Measurements from ENCODE around the gene KCNE1.
A peak's percentile ranks its signal among the peaks of the same experiment; 100 is the strongest.

The KCNE1 gene

GRCh38 chr21:34520281-34520680 lies 8.3 kb upstream of the KCNE1 start:
- Histone ChIP-seq H3K36me3 (replicated peaks) (peaks cover 53% of the 10 kb centered on the region), H3K4me3 (ENCODE audit: low read depth, low read length) (no peak overlapping the region), H3K27me3 (replicated peaks) (no peaks in the 10 kb centered on the region), H3K27ac (no peak overlapping the region)
- in situ Hi-C loops (cut with HindIII; ENCODE audit: low pct_ligation_motif_present, low sequenced_read_pairs), result no loop called here
- no peak for DNase-seq
- no peak for TF ChIP-seq CTCF (IDR thresholded peaks at IDR 0.05; ENCODE audit: low read depth, low read length, missing control alignments)

GRCh38 chr21:34519694-34520093 lies 7.7 kb upstream of the KCNE1 start:
- TF ChIP-seq CTCF (IDR thresholded peaks at IDR 0.05; ENCODE audit: low read depth, low read length, missing control alignments), result no peak
- Histone ChIP-seq H3K27ac (no peak overlapping the region), H3K4me3 (ENCODE audit: low read depth, low read length) (no peak overlapping the region), H3K36me3 (replicated peaks) (peaks cover 51% of the 10 kb centered on the region), H3K27me3 (replicated peaks) (no peaks in the 10 kb centered on the region)
- DNase-seq, result no peak
- in situ Hi-C loops (cut with HindIII; ENCODE audit: low pct_ligation_motif_present, low sequenced_read_pairs), result no loop called here

- Histone ChIP-seq H3K4me3 (ENCODE audit: low read depth, low read length) (no peak overlapping the region), H3K27ac (no peak overlapping the region), H3K36me3 (replicated peaks) (peaks cover 51% of the 10 kb centered on the region), H3K27me3 (replicated peaks) (no peaks in the 10 kb centered on the region)
- in situ Hi-C loops (cut with HindIII; ENCODE audit: low pct_ligation_motif_present, low sequenced_read_pairs), result no loop called here
- no peak for TF ChIP-seq CTCF (IDR thresholded peaks at IDR 0.05; ENCODE audit: low read depth, low read length, missing control alignments)
- DNase-seq, result no peak
Measured at GRCh38 chr21:34519016-34519415, 7.0 kb upstream of the KCNE1 start.

GRCh38 chr21:34518301-34518700 lies 6.3 kb upstream of the KCNE1 start:
- no peak for TF ChIP-seq CTCF (IDR thresholded peaks at IDR 0.05; ENCODE audit: low read depth, low read length, missing control alignments)
- no peak overlapping the region for H3K27ac ChIP-seq
- no peak overlapping the region for H3K4me3 ChIP-seq (ENCODE audit: low read depth, low read length)
- H3K27me3 ChIP-seq (replicated peaks), result no peaks in the 10 kb centered on the region
- DNase-seq, result no peak
- in situ Hi-C loops (cut with HindIII; ENCODE audit: low pct_ligation_motif_present, low sequenced_read_pairs), result no loop called here
- H3K36me3 ChIP-seq (replicated peaks), result peaks cover 51% of the 10 kb centered on the region

GRCh38 chr21:34517491-34518245 lies 5.7 kb upstream of the KCNE1 start:
- in situ Hi-C loops (cut with HindIII; ENCODE audit: low pct_ligation_motif_present, low sequenced_read_pairs), result no loop called here
- TF ChIP-seq CTCF (IDR thresholded peaks at IDR 0.05; ENCODE audit: low read depth, low read length, missing control alignments), result peak; percentile 67
- DNase-seq, result no peak
- Histone ChIP-seq H3K27ac (no peak overlapping the region), H3K36me3 (replicated peaks) (peaks cover 44% of the 10 kb centered on the region), H3K4me3 (ENCODE audit: low read depth, low read length) (no peak overlapping the region), H3K27me3 (replicated peaks) (no peaks in the 10 kb centered on the region)

GRCh38 chr21:34517039-34517438 lies 5.0 kb upstream of the KCNE1 start:
- in situ Hi-C loops (cut with HindIII; ENCODE audit: low pct_ligation_motif_present, low sequenced_read_pairs), result no loop called here
- no peak for TF ChIP-seq CTCF (IDR thresholded peaks at IDR 0.05; ENCODE audit: low read depth, low read length, missing control alignments)
- DNase-seq, result no peak
- no peaks in the 10 kb centered on the region for H3K27me3 ChIP-seq (replicated peaks)
- H3K36me3 ChIP-seq (replicated peaks), result peaks cover 44% of the 10 kb centered on the region
- no peak overlapping the region for H3K4me3 ChIP-seq (ENCODE audit: low read depth, low read length)
- H3K27ac ChIP-seq, result no peak overlapping the region
